GM21367 (cell line): ENCODE measurements around the gene TBC1D32.
"Not testable (repeated sequence)": the region's sequence is repeated elsewhere in the genome, so short reads cannot be mapped to it uniquely, and the experiment has no call there.

Experiments used
- ATAC-seq: cut with Tn5 transposase; IDR thresholded peaks from one replicate; pipeline ENCODE4 v1.9.1; 2021; ENCODE audit not compliant: unreplicated experiment

TBC1D32 gene

GRCh38 chr6:121143476-121143875 lies 190.8 kb downstream of the TBC1D32 start:
- no peak for ATAC-seq

- ATAC-seq: no peak
These were observed 192.2 kb downstream of the TBC1D32 start for GRCh38 chr6:121142093-121142492.

- no peak for ATAC-seq
These were observed 198.9 kb downstream of the TBC1D32 start for GRCh38 chr6:121135425-121135824.

- no peak for ATAC-seq
These were observed 199.4 kb downstream of the TBC1D32 start for GRCh38 chr6:121134922-121135321.

GRCh38 chr6:121124600-121124999 lies 209.7 kb downstream of the TBC1D32 start:
- ATAC-seq: no peak

- no peak for ATAC-seq
These were observed 221.9 kb downstream of the TBC1D32 start for GRCh38 chr6:121112356-121112755.

GRCh38 chr6:121110733-121111132 lies 223.5 kb downstream of the TBC1D32 start:
- ATAC-seq: no peak

GRCh38 chr6:121106962-121107361 lies 227.3 kb downstream of the TBC1D32 start:
- ATAC-seq: no peak

GRCh38 chr6:121105461-121105860 lies 228.8 kb downstream of the TBC1D32 start:
- no peak for ATAC-seq

- ATAC-seq: no peak
These were observed 240.4 kb downstream of the TBC1D32 start for GRCh38 chr6:121093928-121094327.

- no peak for ATAC-seq
These were observed 243.8 kb downstream of the TBC1D32 start for GRCh38 chr6:121090492-121090891.

- ATAC-seq: no peak
These were observed 247.4 kb downstream of the TBC1D32 start for GRCh38 chr6:121086876-121087275.

GRCh38 chr6:121076119-121076518 lies 258.2 kb downstream of the TBC1D32 start:
- ATAC-seq: no peak

GRCh38 chr6:121068749-121069148 lies 265.5 kb downstream of the TBC1D32 start:
- not testable (repeated sequence) for ATAC-seq

- ATAC-seq: no peak
These were observed 266.9 kb downstream of the TBC1D32 start for GRCh38 chr6:121067381-121067780.

GRCh38 chr6:121064345-121064744 lies 269.9 kb downstream of the TBC1D32 start:
- no peak for ATAC-seq

GRCh38 chr6:121055572-121056163 lies 278.6 kb downstream of the TBC1D32 start:
- ATAC-seq: peak; percentile 77

GRCh38 chr6:121048593-121048992 lies 285.7 kb downstream of the TBC1D32 start:
- not testable (repeated sequence) for ATAC-seq

GRCh38 chr6:121044905-121045304 lies 289.4 kb downstream of the TBC1D32 start:
- ATAC-seq: not testable (repeated sequence)

GRCh38 chr6:121043706-121044105 lies 290.6 kb downstream of the TBC1D32 start:
- not testable (repeated sequence) for ATAC-seq

- not testable (repeated sequence) for ATAC-seq
These were observed 291.1 kb downstream of the TBC1D32 start for GRCh38 chr6:121043211-121043610.

- no peak for ATAC-seq
These were observed 291.5 kb downstream of the TBC1D32 start for GRCh38 chr6:121042766-121043165.

- no peak for ATAC-seq
These were observed 293.4 kb downstream of the TBC1D32 start for GRCh38 chr6:121040831-121041230.
